Effector CD8-positive, alpha-beta T cell (primary cell): ENCODE measurements around the gene PCNA.

ENCODE experiments used
- DNase-seq: peaks from one replicate; lab custom pipeline; 2025; lab: John Stamatoyannopoulos, UW

The PCNA gene

GRCh38 chr20:5065879-5066383 is 53.8 kb downstream of the PCNA start:
- no peak for DNase-seq

GRCh38 chr20:5065166-5065878 is 54.4 kb downstream of the PCNA start:
- DNase-seq = no peak
